Activated naive CD4-positive, alpha-beta T cell treated with anti-CD3 and anti-CD28 coated beads, Interleukin-2, amount 50 U/mL, for 16 hours (primary cell): Measurements from ENCODE around the gene FRMD8.

ENCODE experiments used
- DNase-seq: peaks from one replicate; pipeline ENCODE4 v3.0.0-alpha.2; 2020

The FRMD8 gene

DNA sequence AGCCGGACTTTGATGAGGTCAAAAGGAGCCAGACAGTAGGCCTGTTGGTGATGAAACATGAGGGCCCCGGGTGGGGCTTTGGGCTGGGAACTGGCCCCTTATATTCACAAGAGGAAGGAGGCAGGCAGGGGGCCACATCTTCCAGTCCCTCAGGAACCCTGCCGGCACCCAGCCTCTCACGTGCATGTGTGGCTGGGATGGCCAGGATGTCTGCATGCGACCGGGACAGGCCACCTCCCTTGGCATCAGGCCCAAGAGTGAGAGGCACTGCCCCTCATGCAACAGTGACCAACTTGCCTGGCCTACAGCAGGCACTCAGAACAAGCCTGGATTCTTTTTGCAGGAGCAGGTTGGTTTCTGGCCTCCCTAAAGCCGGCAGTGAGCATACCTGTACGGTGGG lies 9.4 kb upstream of the FRMD8 start:
- no peak for DNase-seq

- DNase-seq = no peak
These were observed 8.7 kb upstream of the FRMD8 start for GRCh38 chr11:65377777-65378176.

- no peak for DNase-seq
These were observed 8.1 kb upstream of the FRMD8 start for GRCh38 chr11:65378208-65378927.

GRCh38 chr11:65378928-65379638 lies 7.4 kb upstream of the FRMD8 start:
- no peak for DNase-seq

GRCh38 chr11:65379698-65380459 lies 6.6 kb upstream of the FRMD8 start:
- DNase-seq = no peak

- no peak for DNase-seq
These were observed 5.8 kb upstream of the FRMD8 start for GRCh38 chr11:65380460-65381119.

GRCh38 chr11:65381716-65382032 lies 4.8 kb upstream of the FRMD8 start:
- DNase-seq = no peak

- peak; percentile 96 for DNase-seq
These were observed 4.2 kb upstream of the FRMD8 start, which contains the start of gene SLC25A45 for GRCh38 chr11:65382033-65382803. Gene SLC25A45 (minus strand): TSS chr11:65382646. CDS start chr11:65381951, 695 bp downstream.

DNA sequence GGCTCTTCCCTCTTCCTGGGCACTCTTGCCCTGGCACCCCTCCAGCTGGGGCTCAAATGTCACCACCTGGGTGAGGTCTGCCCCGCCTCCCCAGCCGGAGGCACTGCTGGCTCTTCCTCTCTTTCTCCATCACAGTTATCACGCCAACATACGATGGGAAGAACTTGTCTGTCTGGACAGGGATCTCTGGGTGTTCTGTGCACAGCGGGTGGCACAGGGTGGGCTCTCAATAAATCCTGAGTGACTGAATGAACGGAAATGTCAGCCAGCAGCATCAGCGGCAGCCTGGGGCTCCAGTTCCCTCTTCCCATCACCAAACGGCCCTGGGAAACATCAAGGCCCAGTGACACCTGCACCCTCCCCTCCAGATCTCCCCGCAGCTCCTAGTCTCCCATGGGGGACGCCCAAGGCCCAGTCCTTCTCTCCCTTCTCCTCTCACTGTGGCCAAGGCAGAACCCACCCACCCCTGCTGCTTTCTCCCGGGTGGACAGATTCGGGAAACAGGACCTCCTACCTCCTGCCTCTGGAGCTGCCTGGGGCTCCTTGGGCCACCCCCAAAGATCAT lies 3.6 kb upstream of the FRMD8 start:
- DNase-seq = no peak

DNA sequence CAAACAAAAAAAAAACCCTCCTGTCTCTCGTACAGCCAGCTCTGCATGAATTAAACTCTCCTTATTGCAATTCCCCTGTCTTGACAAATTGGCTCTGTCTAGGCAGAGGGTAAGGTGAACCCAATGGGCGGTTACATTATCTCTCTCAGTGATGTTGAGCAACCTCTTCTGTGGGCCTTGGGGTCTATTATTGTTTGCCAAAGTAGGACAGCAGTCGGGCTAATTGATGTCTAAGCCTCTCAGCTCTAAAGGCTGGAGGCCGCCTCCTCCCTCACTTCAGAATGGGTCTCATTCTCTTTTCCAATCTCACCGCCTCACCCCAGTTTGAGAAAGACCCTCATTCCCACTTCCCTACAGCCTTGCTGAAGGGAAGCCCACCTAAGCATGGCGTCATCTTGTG lies 2.7 kb upstream of the FRMD8 start:
- DNase-seq = no peak

- DNase-seq = no peak
These were observed 2.0 kb upstream of the FRMD8 start for GRCh38 chr11:65384301-65384889.

GRCh38 chr11:65388731-65389130 lies 2.3 kb downstream of the FRMD8 start:
- no peak for DNase-seq

DNA sequence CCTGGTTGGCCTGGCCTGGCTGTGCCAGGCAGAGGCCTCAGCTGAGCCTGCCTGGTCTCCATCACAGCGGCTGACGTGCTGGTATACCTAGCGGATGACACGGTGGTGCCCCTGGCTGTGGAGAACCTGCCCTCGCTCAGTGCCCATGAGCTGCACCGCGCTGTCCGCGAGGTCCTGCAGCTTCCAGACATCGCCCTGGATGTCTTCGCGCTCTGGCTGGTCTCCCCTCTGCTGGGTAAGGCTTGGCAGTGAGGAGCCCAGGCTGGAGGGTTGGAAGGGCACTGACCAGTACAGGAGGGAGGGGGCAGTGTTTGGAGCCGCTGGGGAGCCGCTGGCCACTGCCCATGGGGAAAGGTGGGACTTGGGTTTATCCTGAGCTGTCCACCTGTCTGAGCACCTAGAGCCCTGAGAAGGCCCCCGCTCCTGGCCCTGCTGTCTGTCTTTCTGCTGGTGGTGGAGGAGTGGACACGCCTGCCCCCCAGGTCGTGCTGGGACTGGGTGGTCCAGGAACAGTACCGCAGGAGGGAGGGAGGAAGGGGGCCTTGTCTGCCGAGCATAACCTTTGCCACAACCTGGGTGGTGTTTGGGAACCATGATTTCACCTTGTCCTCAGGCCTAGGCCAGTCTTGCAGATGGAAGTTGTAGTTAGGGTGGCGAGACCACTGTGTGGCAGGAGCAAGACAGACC lies 3.0 kb downstream of the FRMD8 start:
- DNase-seq = no peak

DNA sequence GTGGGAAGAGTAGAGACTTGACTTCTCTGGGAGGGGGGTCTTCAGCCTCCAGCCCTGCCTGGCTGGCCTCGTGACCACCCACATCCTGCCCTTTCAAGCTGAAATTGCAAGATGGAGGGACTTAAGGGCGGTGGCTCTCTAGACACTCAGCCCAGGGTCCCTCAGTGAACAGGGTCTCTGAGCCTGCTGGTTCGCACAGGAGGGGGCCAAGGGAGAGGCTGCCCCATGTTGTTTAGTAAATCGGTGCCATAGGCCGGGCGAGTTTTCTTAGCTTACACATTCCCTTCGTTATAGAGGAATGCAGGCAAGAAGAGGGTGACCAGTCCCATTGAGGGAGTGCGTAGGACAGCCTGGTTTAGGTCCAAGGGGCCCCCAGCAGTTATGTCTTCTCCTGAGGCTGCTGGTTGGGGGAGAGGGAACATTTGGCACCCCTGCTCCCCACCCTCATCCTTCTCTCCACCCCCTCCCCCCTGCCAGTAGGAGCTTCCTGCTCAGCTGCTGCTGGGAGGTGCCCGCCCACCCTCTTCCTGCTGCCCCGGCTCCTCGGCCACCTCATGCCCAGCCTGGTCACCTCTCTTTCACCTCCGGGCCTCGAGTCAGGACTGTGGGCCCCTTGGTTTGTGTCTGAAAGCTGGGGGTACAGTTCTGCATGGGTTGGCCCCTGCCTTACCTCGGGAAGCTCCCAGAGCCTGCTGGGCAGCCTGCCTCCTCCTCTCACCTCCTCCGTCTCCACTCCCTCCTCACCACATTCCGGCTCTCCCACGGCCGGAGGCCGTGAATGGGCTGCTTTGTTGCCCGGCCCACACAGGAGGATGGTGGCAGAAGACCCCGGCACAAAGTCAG lies 3.9 kb downstream of the FRMD8 start:
- no peak for DNase-seq

GRCh38 chr11:65390996-65391395 lies 4.6 kb downstream of the FRMD8 start:
- DNase-seq = no peak

- DNase-seq = no peak
These were observed 5.9 kb downstream of the FRMD8 start for GRCh38 chr11:65392186-65392829.

DNA sequence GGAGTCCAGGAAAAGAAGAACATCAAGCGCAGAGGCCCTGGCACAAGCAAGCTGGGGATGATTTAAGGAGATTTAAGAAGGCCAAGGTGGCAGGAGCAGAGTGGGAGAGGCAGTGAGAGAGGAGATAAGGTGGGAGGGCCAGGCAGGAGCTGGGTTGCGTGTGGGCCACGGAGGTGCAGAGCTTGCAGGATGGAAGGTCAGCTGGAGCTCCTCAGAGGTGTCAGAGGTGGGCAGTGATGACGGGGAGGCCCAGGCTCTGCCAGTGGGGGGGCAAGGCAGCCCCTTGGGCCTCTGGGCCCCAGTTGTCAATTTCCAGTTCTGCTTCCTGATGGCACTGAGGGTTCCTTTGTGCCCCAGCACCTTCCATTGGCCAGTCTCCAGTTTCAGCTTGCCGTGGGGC lies 6.5 kb downstream of the FRMD8 start:
- DNase-seq = no peak

GRCh38 chr11:65393513-65394079 lies 7.2 kb downstream of the FRMD8 start:
- no peak for DNase-seq

- no peak for DNase-seq
These were observed 7.7 kb downstream of the FRMD8 start for GRCh38 chr11:65394125-65394536.
